ENCODE measurements around the gene LRRC3.
A peak's percentile ranks its signal among the peaks of the same experiment; 100 is the strongest.

The LRRC3 gene

GRCh38 chr21:44480200-44481053, 25.1 kb downstream of the LRRC3 start:
- no peak for DNase-seq

GRCh38 chr21:44482581-44483287, 27.4 kb downstream of the LRRC3 start:
- no peak for DNase-seq

DNA sequence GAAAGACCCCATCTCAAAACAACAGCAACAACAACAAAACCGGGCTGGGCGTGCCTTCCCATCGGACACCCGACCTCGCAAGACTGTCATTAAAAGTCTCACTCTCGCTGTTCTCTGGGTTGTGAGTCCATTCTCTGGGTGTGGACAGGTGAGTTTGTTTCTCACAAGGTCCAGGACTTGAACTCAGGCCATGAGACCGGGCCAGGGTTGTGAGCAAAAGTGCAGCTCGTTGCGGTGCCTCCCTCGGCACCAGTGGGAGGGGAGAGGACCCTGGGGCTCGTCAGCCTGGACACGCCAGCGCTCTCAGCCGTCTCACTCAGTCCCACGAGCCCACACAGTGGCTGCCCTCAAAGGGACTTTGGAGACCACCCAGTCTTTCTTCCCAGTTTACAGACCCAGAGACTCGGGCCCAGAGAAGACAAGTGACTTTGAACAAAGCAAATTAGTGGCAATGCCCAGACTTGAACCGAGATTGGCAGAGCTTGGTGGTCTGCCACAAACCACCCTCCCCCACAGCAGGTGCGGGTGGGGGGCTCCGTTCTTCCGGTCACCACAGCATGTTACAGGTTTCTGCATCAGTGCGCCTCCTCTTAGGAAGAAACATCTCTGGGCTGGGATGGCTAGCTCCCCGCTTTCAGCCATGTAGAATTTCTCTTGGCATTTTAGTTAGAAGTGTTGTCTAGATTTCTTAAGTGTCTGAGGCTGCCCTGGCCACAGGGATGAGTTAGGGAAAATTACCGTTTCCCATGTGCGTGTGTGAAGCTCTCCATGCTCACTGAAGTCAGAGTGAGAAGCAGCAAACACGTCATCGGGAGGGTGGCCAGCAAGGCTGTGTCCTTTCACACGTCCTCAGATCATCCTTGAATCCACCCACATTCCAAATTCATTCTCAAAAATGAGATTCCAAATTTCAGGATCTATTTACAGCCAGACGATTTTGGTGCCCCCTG, 28.3 kb downstream of the LRRC3 start:
- no peak for DNase-seq

GRCh38 chr21:44484498-44485253, 29.4 kb downstream of the LRRC3 start:
- no peak for DNase-seq

GRCh38 chr21:44485254-44485793, 30.0 kb downstream of the LRRC3 start:
- DNase-seq: peak; percentile 47

DNA sequence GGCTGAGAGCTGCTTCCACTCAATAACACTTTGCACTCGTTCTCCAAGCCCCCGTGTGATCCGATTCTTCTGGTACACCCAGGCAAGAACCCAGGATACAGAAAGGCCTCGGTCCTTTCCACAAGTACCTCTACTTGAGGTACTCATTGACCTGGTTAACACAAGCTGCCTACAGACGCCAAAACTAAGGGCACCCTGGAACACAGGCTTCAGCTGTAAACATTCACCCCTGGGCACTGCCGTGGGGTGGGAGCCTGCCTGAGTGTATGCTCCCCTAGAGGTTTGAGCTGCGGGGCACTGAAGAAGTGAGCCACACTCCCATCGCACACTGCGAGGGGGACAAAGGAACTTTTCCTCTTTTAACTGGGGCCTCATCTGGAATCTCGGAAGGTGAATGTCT, 30.5 kb downstream of the LRRC3 start:
- DNase-seq: no peak

- DNase-seq: no peak
Observed at GRCh38 chr21:44486302-44486701, 31.0 kb downstream of the LRRC3 start.

GRCh38 chr21:44487831-44488230, 32.5 kb downstream of the LRRC3 start:
- peak; percentile 46 for DNase-seq

- no peak for DNase-seq
Observed at GRCh38 chr21:44489962-44490361, 34.7 kb downstream of the LRRC3 start.

GRCh38 chr21:44490405-44490804, 35.1 kb downstream of the LRRC3 start:
- no peak for DNase-seq

DNA sequence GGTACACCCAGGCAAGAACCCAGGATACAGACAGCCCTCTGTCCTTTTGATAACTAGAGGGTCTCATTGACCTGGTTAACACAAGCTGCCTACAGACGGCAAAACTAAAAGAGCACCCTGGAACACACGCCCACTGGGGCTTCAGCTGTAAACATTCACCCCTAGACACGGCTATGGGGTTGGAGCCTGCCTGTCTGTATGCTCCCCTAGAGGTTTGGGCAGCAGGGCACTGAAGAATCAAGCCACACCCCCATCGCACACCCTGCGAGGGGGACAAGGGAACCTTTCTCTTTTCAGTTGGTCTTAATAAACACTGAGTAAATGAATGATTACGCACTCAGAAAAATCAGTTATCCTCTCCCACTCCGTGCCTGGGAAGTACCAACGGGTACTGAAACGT, 35.5 kb downstream of the LRRC3 start:
- DNase-seq: no peak

DNA sequence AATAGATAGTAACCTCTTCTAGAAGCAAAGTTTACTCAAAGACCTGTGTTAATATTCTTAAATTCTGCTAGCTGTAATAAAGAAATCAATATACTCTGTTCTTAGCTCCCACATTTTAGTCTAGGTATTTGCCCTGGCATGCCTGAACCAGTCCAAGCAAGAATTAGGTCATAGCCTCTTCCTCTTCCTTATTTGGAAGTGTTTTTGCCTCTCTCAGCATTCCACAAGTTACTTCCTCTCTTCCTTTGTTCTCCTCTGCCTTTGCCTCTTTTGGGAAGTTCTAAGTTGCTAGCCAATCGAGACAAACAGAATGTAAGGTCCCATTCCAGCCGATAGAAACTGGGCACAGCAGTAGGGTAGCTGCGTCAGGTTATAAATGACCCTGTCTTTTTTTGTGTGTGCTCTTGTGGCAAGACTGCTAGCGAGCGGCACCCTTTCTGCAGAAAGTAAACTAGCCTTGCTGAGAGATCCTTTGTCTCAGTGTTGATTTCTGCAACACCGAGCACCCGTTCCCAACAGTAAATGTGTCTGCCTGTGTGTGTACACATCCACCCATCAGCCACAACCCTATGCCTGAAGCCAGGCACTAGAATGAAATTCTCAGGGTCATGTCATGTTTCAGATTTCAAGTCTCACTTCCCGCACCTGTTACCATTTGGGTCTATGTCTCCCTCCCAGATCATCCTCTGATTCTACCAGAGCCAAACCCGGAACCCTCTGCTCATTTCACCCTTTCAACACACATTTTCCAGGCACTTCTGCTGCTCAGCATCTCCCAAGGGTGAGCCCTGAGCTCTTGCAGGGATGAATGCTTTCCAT, 37.5 kb downstream of the LRRC3 start:
- no peak for DNase-seq

DNA sequence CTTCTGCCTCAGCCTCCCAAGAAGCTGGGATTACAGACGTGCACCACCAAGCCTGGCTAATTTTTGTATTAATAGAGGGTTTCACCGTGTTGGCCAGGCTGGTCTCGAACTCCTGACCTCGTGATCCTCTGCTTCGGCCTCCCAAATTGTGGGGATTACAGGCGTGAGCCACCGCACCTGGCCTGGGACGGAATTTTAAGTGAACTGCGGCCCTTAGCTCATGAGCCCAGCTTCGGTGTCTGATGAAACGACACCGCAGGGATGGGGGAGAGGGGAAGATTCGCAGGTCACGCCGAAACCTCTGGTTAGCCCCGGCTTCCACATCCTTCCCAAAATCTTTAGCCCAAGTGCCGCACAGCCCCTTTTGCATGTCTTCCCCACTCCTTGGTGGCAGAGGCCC, 39.1 kb downstream of the LRRC3 start:
- DNase-seq: no peak

DNA sequence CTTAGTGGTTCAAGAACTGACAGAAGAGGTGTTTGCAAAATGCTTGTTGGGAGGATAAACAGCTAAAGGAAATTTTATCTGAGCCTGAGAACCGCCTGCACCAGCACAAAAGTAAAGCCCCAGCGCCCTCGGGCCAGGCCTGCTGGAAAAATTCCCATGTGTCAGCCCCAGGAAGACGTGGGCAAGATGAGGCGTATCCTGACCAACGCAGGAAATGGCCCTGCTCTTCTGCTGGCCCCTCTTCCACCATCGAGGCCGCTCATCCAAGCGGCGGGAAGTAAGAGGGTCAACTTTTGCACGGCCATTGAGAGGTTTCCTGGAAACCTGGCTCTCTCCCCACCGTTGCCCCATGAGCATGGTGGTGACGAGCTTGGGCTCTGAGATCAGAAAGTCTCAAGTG, 39.6 kb downstream of the LRRC3 start:
- no peak for DNase-seq

DNA sequence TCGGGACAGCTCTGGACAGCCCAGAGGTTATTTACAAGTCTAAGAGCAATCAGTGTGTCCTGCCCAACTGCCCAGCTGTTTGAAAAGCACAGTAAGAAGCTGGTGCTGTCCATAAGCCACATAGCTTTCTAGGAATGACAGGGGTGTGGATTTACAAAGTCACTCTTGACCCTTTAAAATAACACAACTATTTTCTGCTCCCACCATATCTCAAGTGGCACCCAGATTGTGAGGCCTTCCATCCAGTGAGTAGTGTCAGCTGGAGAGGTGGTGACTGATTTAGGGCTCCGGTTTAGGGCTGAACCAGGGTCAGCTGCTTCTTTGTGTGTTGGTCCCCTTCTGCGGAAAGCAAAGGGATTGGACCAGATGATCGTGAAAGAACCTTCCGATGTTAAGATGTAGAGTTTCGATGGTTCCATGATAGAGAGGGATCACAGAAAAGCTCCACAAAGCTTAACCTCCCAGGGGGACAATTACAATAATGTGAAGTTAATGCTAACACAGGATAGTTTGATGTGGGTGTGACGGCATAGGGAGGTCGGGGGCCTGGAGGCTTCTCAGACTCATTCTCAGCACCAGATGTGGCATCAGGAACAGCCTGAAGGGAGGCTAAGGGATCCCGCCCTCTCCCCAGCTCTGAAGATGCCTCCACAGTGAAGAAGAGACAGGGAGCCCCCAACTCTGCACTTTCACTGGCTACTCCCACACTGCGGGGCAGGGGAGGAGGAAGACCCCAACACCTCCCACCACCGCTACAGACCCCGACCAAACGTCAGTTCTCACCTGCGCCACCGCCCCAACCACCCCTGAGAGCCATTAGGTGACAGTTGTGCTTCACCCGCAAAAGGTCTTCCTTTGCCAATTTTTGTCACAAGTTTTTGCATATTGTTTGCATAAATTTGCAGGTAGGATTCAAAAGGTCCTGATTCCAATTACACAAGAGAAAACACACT, 40.6 kb downstream of the LRRC3 start:
- DNase-seq: no peak

- no peak for DNase-seq
Observed at GRCh38 chr21:44496564-44497550, 41.5 kb downstream of the LRRC3 start.

- no peak for DNase-seq
Observed at GRCh38 chr21:44497703-44498126, 42.4 kb downstream of the LRRC3 start.
